GM21576 (cell line): Measurements from ENCODE around the gene COL23A1.

Experiments
- ATAC-seq: cut with Tn5 transposase; IDR thresholded peaks from one replicate; pipeline ENCODE4 v1.9.1; 2021; ENCODE audit warnings: mild to moderate bottlenecking, moderate library complexity; ENCODE audit not compliant: unreplicated experiment

COL23A1 gene

GRCh38 chr5:178429156-178429468, 161.1 kb downstream of the COL23A1 start:
- no peak for ATAC-seq

GRCh38 chr5:178428341-178429155, 161.6 kb downstream of the COL23A1 start:
- no peak for ATAC-seq

GRCh38 chr5:178427576-178428197, 162.5 kb downstream of the COL23A1 start:
- ATAC-seq, result no peak

GRCh38 chr5:178426326-178427130, 163.7 kb downstream of the COL23A1 start:
- ATAC-seq, result no peak

DNA sequence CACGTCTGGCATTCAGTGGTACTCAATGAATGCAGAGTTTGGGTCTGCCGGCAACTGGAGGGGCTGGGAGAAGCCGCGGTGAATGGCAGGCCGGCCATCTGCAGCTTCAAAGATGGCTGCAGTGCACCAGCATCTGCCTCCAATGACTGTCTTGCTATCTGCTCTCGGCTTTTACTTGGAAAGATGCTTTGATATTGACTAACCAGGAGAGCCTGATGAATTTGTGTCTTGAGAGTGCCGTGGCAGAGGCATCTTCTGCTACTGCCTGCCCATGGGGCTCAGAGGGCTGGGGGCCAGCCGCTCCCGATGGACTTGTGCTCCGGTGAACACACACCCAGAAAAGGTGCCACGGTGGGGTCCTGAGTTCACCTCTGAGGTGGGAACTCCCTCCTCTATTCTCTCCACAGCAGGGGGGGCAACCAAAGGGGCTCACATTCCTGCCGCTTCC, 164.5 kb downstream of the COL23A1 start:
- ATAC-seq, result no peak

- no peak for ATAC-seq
These were observed 165.4 kb downstream of the COL23A1 start for GRCh38 chr5:178424810-178425177.

- no peak for ATAC-seq
These were observed 166.0 kb downstream of the COL23A1 start for GRCh38 chr5:178423901-178424809.

- ATAC-seq, result no peak
These were observed 166.8 kb downstream of the COL23A1 start for GRCh38 chr5:178423431-178423830.

GRCh38 chr5:178422400-178422775, 167.8 kb downstream of the COL23A1 start:
- no peak for ATAC-seq

DNA sequence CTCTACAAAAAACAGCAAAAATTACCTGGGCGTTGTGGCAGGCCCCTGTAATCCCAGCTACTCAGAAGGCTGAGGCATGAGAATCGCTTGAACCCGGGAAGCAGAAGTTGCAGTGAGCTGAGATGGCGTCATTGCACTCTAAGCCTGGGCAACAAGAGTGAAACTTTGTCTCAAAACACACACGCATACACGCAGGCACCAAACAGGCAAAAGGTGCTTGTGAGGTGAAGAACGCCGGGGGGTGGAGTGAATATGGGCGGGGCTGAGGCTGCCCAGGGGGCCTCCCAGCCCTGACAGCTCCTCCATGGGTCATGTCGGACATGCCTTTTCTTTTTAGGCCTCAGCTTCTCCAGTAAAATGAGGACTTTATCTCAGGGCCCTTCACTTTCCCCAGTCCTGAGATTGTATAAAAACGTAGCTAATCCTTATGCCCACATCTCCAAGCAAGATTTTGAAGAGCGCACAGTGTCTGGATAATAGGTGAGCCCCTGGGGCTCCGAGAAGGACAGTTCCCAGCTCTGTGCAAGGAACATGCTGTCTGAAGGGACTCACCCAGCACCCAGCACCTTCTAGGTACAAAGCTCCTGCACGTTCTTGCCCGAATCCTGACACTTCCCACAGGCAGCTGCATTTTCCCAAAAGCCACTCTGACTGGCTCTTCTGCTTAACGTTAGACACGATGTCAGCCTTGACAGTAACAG, 168.3 kb downstream of the COL23A1 start:
- ATAC-seq, result no peak

- no peak for ATAC-seq
These were observed 169.1 kb downstream of the COL23A1 start for GRCh38 chr5:178421128-178421527.

DNA sequence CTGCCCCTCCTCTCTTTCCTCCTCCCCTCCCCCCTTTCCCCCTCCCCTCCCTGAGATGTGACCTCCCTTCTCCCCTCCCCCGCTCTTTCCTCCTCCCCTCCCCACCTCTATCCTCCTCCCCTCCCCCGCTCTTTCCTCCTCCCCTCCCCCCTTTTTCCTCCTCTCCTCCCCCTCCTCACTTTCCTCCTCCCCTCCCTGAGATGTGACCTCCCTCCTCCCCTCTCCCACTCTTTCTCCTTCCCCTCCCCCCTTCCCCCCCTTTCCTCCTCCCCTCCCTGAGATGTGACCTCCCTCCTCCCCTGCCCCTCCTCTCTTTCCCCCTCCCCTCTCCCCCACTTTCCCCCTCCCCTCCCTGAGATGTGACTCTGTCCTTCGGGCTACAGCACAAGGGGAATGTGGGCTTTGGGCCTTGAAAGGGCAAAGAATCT, 169.8 kb downstream of the COL23A1 start:
- no peak for ATAC-seq

DNA sequence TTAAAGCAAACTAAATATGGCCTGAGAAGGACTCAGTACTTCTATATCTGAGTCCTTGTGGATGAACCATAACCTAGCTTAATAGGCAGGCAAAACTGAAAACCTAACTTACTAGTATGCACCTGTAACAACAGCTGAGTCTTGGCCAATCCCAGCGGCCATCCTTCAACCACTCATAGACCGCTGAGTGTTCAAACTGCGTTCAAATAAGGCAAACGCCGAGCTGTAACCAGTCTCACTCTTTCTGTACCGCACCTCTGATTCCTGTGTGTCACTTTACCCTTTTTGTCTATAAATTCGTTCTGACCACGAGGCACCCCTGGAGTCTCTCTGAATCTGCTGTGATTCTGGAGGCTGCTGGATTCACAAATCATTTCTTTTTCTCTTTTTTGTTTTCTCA, 170.5 kb downstream of the COL23A1 start:
- ATAC-seq, result no peak

DNA sequence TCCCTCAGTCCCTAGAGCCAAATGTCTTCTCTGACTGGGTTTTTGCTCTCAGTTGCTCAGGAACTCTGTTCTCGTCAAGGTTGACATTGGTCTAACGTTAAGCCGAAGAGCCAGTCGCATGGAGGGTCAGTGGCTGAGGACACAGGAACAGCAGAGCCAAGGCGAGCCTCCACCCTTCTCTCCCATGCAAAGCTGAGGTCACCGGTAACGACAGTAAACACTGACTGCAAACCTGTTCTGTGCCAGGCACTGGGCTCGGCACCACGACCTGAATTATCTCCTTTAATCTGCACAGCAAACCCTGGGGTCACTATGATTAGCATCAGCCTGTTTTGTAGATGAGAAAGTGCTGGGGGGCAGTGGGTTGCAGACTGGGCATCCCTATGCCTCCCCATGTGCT, 171.0 kb downstream of the COL23A1 start:
- ATAC-seq, result no peak

DNA sequence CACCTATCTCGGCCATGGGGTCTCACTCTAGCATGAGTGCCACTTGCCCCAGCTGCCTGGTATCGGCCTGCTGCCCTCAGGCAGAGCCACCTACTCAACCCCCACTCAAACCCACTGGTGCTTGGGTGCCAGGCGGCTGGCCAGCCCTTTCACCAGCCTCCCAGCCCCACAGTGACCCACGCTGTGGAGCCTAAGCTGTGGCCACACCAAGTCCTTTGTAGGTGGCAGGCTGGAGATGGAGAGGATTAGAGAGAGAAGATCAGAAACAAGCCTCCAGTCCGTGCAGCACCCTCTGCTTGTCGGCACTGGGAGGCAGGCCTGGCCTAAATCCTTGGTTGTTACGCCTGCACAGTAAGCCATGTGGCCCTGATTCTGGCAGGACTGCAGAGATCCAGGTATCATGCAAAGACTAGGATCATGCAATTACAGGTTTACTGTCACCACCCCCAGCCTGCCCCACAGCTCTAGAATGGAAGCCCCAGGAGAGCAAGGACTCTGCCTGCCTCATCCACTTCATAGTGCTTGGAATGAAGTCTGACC, 171.7 kb downstream of the COL23A1 start:
- ATAC-seq, result no peak

- no peak for ATAC-seq
These were observed 172.2 kb downstream of the COL23A1 start for GRCh38 chr5:178418031-178418430.

DNA sequence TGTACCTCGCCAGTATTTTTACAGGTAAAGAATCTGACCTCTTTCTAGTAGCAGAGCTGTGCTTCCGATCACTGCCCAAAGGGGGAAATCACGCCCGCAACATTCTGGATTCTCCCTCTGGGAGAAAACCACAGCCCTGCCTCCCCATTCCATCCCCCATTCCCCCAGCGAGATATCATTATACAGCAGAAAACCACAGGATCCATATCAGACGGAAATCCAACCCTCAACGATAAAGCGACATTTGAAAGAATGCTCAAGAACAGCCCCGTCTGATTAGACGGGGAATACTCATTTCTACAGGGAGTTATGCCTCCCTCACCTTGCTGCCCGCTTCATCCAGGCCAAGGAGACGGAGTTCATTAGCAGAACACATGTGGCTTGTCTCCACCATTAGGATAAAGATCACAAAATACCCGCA, 172.8 kb downstream of the COL23A1 start:
- ATAC-seq, result no peak

GRCh38 chr5:178416919-178417318, 173.3 kb downstream of the COL23A1 start:
- ATAC-seq, result no peak

DNA sequence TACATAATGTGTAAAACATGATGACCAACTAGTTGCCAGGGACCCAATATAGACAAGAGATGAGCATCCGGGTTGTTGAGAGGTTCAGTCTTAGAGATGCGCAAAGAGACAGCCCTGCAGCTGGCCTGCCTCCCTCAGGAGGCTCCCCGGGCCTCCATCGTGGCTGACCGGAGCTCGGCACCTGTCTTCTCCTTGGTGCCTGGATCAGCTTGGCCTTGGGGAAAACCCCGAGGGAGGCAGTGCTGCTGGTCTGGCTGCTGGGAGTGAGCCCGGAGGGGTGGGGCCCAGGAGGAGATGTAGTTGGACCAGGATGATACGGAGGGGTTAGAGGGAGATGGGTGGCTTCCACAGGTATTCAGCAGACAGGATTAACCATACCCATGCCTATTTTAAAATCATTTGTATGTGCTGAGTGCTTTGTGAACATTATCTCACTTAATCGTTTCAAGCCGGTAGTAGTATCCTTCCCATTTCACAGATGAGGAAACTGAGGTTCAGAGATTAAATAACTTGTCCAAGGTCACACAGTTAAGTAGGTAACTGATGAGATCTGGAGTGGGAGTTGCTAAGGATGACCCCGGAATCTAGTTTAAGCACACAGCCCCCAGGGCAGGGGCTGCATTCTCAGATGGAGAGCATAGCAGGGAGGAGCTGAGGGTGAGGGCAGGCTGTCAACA, 173.8 kb downstream of the COL23A1 start:
- ATAC-seq, result no peak
